SK-N-SH (cell line): ENCODE results near the gene APC. TPM values are rescaled to one million over a fixed set of nuclear protein-coding genes. Genes with fewer than 3 reads are reported as not detected.
A peak's percentile ranks its signal among the peaks of the same experiment; 100 is the strongest.

Experiments used
- CTCF ChIA-PET: fragments of 300-600, 350-600 bp; formaldehyde crosslinking; extraction: SDS; loops from one replicate; lab custom pipeline; 2021; lab: Yijun Ruan, JAX
- POLR2A ChIA-PET: fragments of 350-600 bp; sonication (Branson Sonifier 250); formaldehyde crosslinking; extraction: SDS; loops from one replicate; lab custom pipeline; 2020; ENCODE audit warnings: antibody characterized with exemption, inconsistent platforms; lab: Yijun Ruan, JAX
- DNase-seq: peaks from one replicate; pipeline ENCODE4 v3.0.0; 2012
- H2AFZ ChIP-seq: fragments of 200-600 bp; sonication (generic); 2 replicates; pipeline ENCODE4 v1.8.1; 2016; ENCODE audit warnings: antibody characterized with exemption, mild to moderate bottlenecking, low read depth
- H3F3A ChIP-seq: fragments of 200-600 bp; sonication (generic); replicated peaks from 2 replicates; pipeline ENCODE3; 2016; ENCODE audit warnings: antibody characterized with exemption, mild to moderate bottlenecking; ENCODE audit not compliant: insufficient read depth
- H3K27ac ChIP-seq, 2 experiments: fragments of 200-500 bp in 1 of 2; fragments of 200-600 bp in 1 of 2; sonication (Bioruptor generic) in 1 of 2; sonication (generic), shearing (Covaris generic) in 1 of 2; 2 replicates each; pipeline versions ENCODE4 v1.5.1 to v1.6.1; 2014 to 2016; ENCODE audit warnings: low read depth in 2 of 2, inconsistent platforms in 1 of 2, low read length in 1 of 2, mild to moderate bottlenecking in 1 of 2, mixed read lengths in 1 of 2
- H3K27me3 ChIP-seq: fragments of 200-600 bp; sonication (generic), shearing (Covaris generic); 2 replicates; pipeline ENCODE4 v1.6.1; 2016; ENCODE audit warnings: mixed run types; ENCODE audit not compliant: insufficient read depth
- H3K36me3 ChIP-seq, 2 experiments: fragments of 200-500 bp in 1 of 2; fragments of 200-600 bp in 1 of 2; sonication (Bioruptor generic) in 1 of 2; sonication (generic) in 1 of 2; replicated peaks in 1 of 2; 2 replicates each; pipeline versions ENCODE3 to v1.5.1; 2014 to 2016; ENCODE audit warnings: low read length in 1 of 2, mild to moderate bottlenecking in 1 of 2; ENCODE audit not compliant: insufficient read depth in 2 of 2, control insufficient read depth in 1 of 2
- H3K4me1 ChIP-seq, 2 experiments: fragments of 200-500 bp in 1 of 2; fragments of 200-600 bp in 1 of 2; sonication (Bioruptor generic) in 1 of 2; sonication (generic), shearing (Covaris generic) in 1 of 2; 2 replicates each; pipeline versions ENCODE4 v1.5.1 to v1.6.1; 2014 to 2016; ENCODE audit warnings: low read depth in 1 of 2, low read length in 1 of 2, mixed run types in 1 of 2; ENCODE audit not compliant: insufficient read depth in 2 of 2, control insufficient read depth in 1 of 2
- H3K4me2 ChIP-seq: fragments of 200-600 bp; sonication (generic), shearing (Covaris generic); 2 replicates; pipeline ENCODE4 v1.6.1; 2017; ENCODE audit warnings: mixed run types
- H3K4me3 ChIP-seq, 2 experiments: fragments of 200-500 bp in 1 of 2; fragments of 200-600 bp in 1 of 2; sonication (Bioruptor generic) in 1 of 2; sonication (generic), shearing (Covaris generic) in 1 of 2; 2 replicates each; pipeline versions ENCODE4 v1.5.1 to v1.8.1; 2014 to 2016; ENCODE audit warnings: low read depth in 2 of 2, inconsistent platforms in 1 of 2, low read length in 1 of 2, mild to moderate bottlenecking in 1 of 2, mixed read lengths in 1 of 2, moderate library complexity in 1 of 2
- H3K79me2 ChIP-seq: fragments of 200-600 bp; sonication (generic); 2 replicates; pipeline ENCODE4 v1.8.1; 2017; ENCODE audit warnings: mild to moderate bottlenecking; ENCODE audit not compliant: insufficient read depth
- H3K9ac ChIP-seq: fragments of 200-600 bp; sonication (generic); 2 replicates; pipeline ENCODE4 v1.6.1; 2017; ENCODE audit warnings: mixed run types
- H3K9me2 ChIP-seq: fragments of 200-600 bp; sonication (generic); 2 replicates; pipeline ENCODE4 v1.6.1; 2017; ENCODE audit warnings: mixed run types
- H3K9me3 ChIP-seq: fragments of 200-600 bp; sonication (generic); 2 replicates; pipeline ENCODE4 v1.6.1; 2017; ENCODE audit warnings: mixed run types, mild to moderate bottlenecking, moderate library complexity
- H4K20me1 ChIP-seq: fragments of 200-600 bp; sonication (generic); 2 replicates; pipeline ENCODE4 v1.6.1; 2017; ENCODE audit warnings: mild to moderate bottlenecking, mixed run types; ENCODE audit not compliant: insufficient read depth
- ELF1 ChIP-seq: IDR thresholded peaks from 2 replicates; pipeline ENCODE4 v1.4.0; 2012
- FOSL2 ChIP-seq: IDR thresholded peaks from 2 replicates; pipeline ENCODE4 v1.4.0; 2012; ENCODE audit warnings: low read depth, mild to moderate bottlenecking, moderate library complexity, borderline replicate concordance
- FOXM1 ChIP-seq: IDR thresholded peaks from 2 replicates; pipeline ENCODE4 v1.4.0; 2012; ENCODE audit warnings: low read depth, mild to moderate bottlenecking
- TCF12 ChIP-seq: IDR thresholded peaks from 2 replicates; pipeline ENCODE4 v1.4.0; 2012
- TEAD4 ChIP-seq: IDR thresholded peaks from 2 replicates; pipeline ENCODE4 v1.4.0; 2012; ENCODE audit warnings: mild to moderate bottlenecking, borderline replicate concordance; ENCODE audit not compliant: insufficient read depth
- WGBS: methylation state at CpG from one replicate; pipeline ENCODE4 v1.1.6; 2017; ENCODE audit warnings: low lambda C conversion rate; 5-methylcytosine and 5-hydroxymethylcytosine counted together
- polyA plus RNA-seq, 3 experiments: library from polyadenylated mRNA; depleted of rRNA; stranded (reverse); fragments of >200 nt; gene quantifications; 2 replicates each; pipeline ENCODE4 v1.2.3, GENCODE V29; 2012
- TF ChIP-seq, protein P1 (sequence below): IDR thresholded peaks from 2 replicates; pipeline ENCODE4 v1.4.0; 2012; ENCODE audit warnings: low read depth
- TF ChIP-seq, protein P2 (sequence below): IDR thresholded peaks from 2 replicates; pipeline ENCODE4 v1.4.0; 2012; ENCODE audit warnings: low read depth, borderline replicate concordance
- TF ChIP-seq, protein P3 (sequence below): fragments of 200-600 bp; sonication (generic); IDR thresholded peaks from 2 replicates; pipeline ENCODE4 v1.6.1; 2017; ENCODE audit warnings: antibody characterized with exemption, mild to moderate bottlenecking, moderate library complexity

Gene APC
- polyA plus RNA-seq, 1 of the 3 experiments (the other 2 are of a cell fraction) = 5.1 TPM

DNA sequence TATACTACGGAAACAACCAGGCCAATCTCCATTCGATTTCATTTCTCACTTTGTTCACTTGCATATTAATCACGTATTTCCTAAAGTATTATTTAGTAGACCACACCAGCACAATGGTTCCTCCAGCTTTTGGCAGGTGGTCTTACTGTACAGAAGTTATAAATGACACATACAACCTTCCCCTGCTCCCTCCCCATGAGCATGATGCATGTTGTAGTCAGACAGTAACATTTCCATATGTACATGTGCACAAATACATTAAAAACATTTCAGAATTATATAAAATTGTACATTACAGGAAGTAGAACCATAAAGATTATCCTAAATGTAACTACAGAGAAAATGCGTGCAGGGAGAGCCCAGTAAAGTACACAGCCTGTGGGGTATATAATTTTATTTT lies 140.4 kb downstream of the APC start:
- WGBS = 74% methylated on average over 4 of the region's 4 CpGs
- Histone ChIP-seq H3K79me2 (peaks cover 34% of the 10 kb centered on the region), H3K4me2 (no peak overlapping the region), H3F3A (peaks cover 11% of the 10 kb centered on the region), H3K27me3 (no peaks in the 10 kb centered on the region), H3K9me2 (no peaks in the 10 kb centered on the region), H4K20me1 (peaks cover 6% of the 10 kb centered on the region), H3K27ac (no peak overlapping the region; a peak in 1 of 4 replicates), H2AFZ (no peak overlapping the region), H3K4me1 (no peaks in the 10 kb centered on the region; a peak in 1 of 4 replicates), H3K36me3 (peaks cover 49 to 72% of the 10 kb centered on the region in 2 experiments), H3K4me3 (no peak overlapping the region), H3K9me3 (no peaks in the 10 kb centered on the region), H3K9ac (no peak overlapping the region)
- DNase-seq = no peak
- POLR2A ChIA-PET = no interaction called here
- no peak for TF ChIP-seq TEAD4
- TF ChIP-seq FOXM1 = no peak
- no peak for TF ChIP-seq TCF12
- TF ChIP-seq, protein P1, sequence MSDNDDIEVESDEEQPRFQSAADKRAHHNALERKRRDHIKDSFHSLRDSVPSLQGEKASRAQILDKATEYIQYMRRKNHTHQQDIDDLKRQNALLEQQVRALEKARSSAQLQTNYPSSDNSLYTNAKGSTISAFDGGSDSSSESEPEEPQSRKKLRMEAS = no peak
- TF ChIP-seq, protein P2, sequence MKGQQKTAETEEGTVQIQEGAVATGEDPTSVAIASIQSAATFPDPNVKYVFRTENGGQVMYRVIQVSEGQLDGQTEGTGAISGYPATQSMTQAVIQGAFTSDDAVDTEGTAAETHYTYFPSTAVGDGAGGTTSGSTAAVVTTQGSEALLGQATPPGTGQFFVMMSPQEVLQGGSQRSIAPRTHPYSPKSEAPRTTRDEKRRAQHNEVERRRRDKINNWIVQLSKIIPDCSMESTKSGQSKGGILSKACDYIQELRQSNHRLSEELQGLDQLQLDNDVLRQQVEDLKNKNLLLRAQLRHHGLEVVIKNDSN = no peak
- TF ChIP-seq ELF1 = no peak
- CTCF ChIA-PET = interaction anchor here (0.9 kb wide), 1 partner anchor 43 kb away, joined by 5 read pairs; no protein-coding TSS in a partner anchor

DNA sequence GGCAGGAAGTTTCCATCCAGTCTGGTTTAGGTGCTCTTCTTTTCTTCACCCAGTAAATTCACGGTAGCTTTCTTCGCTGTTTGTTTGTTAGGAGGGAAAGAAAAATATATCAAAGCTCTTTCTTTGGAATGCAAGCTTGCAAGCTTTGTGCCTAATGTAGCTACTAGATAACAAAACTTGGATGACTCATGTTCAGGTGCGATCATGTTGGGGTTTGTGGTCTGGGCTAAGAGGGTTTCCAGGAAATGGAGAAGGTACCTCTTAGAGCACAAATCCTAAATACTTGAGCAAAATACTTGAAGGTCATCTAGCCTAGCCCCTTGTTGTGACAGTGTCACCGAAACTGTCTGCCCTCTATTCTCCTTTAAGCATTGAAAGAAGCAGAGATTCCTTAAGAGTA lies 141.1 kb downstream of the APC start:
- POLR2A ChIA-PET = no interaction called here
- H3K36me3 ChIP-seq = peaks cover 52 to 73% of the 10 kb centered on the region in 2 experiments
- H3K4me2 ChIP-seq = no peak overlapping the region
- peaks cover 7% of the 10 kb centered on the region for H4K20me1 ChIP-seq
- no peak for DNase-seq
- H3K9me3 ChIP-seq = no peaks in the 10 kb centered on the region
- no peaks in the 10 kb centered on the region; a peak in 1 of 4 replicates for H3K4me1 ChIP-seq
- H2AFZ ChIP-seq = no peak overlapping the region
- H3K27me3 ChIP-seq = no peaks in the 10 kb centered on the region
- peak overlapping the region in 1 of 2 experiments; percentile 5; a peak in 1 of 4 replicates for H3K27ac ChIP-seq
- CTCF ChIA-PET = no interaction called here
- H3F3A ChIP-seq = peaks cover 11% of the 10 kb centered on the region
- TF ChIP-seq, protein P3, sequence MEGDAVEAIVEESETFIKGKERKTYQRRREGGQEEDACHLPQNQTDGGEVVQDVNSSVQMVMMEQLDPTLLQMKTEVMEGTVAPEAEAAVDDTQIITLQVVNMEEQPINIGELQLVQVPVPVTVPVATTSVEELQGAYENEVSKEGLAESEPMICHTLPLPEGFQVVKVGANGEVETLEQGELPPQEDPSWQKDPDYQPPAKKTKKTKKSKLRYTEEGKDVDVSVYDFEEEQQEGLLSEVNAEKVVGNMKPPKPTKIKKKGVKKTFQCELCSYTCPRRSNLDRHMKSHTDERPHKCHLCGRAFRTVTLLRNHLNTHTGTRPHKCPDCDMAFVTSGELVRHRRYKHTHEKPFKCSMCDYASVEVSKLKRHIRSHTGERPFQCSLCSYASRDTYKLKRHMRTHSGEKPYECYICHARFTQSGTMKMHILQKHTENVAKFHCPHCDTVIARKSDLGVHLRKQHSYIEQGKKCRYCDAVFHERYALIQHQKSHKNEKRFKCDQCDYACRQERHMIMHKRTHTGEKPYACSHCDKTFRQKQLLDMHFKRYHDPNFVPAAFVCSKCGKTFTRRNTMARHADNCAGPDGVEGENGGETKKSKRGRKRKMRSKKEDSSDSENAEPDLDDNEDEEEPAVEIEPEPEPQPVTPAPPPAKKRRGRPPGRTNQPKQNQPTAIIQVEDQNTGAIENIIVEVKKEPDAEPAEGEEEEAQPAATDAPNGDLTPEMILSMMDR = no peak
- TF ChIP-seq FOSL2 = 0 out of 2 replicates have a peak, but pooled peaks have one; percentile 10
- no peaks in the 10 kb centered on the region for H3K9me2 ChIP-seq
- peaks cover 31% of the 10 kb centered on the region for H3K79me2 ChIP-seq
- no peak overlapping the region for H3K4me3 ChIP-seq
- H3K9ac ChIP-seq = no peak overlapping the region
- WGBS = 82% methylated on average over 4 of the region's 4 CpGs
